ENCODE data around the gene FBXO36. TPM values are rescaled to one million over a fixed set of nuclear protein-coding genes. Genes with fewer than 3 reads are reported as not detected.

The FBXO36 gene
- total and polyA plus RNA-seq, 2 of the 13 experiments (the other 11 are each of a cell fraction or from before 2014, with no cell fraction given), result 2.8 TPM

GRCh38 chr2:229917793-229918192 is 4.5 kb upstream of the FBXO36 start:
- Histone ChIP-seq H3K4me2 (ENCODE audit: low read depth, low read length) (no peak overlapping the region), H3K9me3 (ENCODE audit: low read length) (no peaks in the 10 kb centered on the region), H3K27me3 (ENCODE audit: control insufficient read depth in 1 of 2, insufficient read depth in 2 of 2, low read length in 2 of 2) (no peaks in the 10 kb centered on the region; a peak in 1 of 5 replicates), H4K20me1 (ENCODE audit: insufficient read depth, low read length) (peaks cover 40% of the 10 kb centered on the region), H3K4me3 (replicated peaks in 1 of 3; ENCODE audit: insufficient read depth in 1 of 3, low read depth in 2 of 3, low read length in 3 of 3) (no peak overlapping the region), H3K9ac (ENCODE audit: insufficient read depth, low read depth, low read length) (no peak overlapping the region), H2AFZ (ENCODE audit: low read length) (no peak overlapping the region), H3K79me2 (ENCODE audit: insufficient read depth, low read length) (peaks cover 83% of the 10 kb centered on the region), H3K27ac (ENCODE audit: extremely low read length, insufficient read depth, low read length) (no peak overlapping the region), H3K4me1 (ENCODE audit: insufficient read depth, low read length) (peaks cover 58% of the 10 kb centered on the region), H3K36me3 (replicated peaks in 1 of 2; ENCODE audit: control insufficient read depth in 1 of 2, insufficient read depth in 2 of 2, low read length in 2 of 2) (peaks cover 4 to 13% of the 10 kb centered on the region in 2 experiments; a peak in 4 of 5 replicates)
- in situ Hi-C loops (cut with HindIII; ENCODE audit: extremely low pct_ligation_motif_present, low pct_unique_long_range_greater_than_20kb) (no loop called here), intact Hi-C loops (cut with micrococcal nuclease; ENCODE audit: unreplicated experiment) (no loop called here)
- DNase-seq (ENCODE audit: low spot score), result no peak
- no TSS peak for BruUV-seq (replicated peaks)
- no peak for ATAC-seq
- no peak for TF ChIP-seq PAWR (CRISPR knock-in tag; IDR thresholded peaks at IDR 0.05; ENCODE audit: borderline replicate concordance)
- TF ChIP-seq, protein P1, sequence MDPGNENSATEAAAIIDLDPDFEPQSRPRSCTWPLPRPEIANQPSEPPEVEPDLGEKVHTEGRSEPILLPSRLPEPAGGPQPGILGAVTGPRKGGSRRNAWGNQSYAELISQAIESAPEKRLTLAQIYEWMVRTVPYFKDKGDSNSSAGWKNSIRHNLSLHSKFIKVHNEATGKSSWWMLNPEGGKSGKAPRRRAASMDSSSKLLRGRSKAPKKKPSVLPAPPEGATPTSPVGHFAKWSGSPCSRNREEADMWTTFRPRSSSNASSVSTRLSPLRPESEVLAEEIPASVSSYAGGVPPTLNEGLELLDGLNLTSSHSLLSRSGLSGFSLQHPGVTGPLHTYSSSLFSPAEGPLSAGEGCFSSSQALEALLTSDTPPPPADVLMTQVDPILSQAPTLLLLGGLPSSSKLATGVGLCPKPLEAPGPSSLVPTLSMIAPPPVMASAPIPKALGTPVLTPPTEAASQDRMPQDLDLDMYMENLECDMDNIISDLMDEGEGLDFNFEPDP (CRISPR knock-in tag; conservative IDR thresholded peaks at IDR 0.05), result 0 out of 2 replicates have a peak, but pooled peaks have one; percentile 62
- TF ChIP-seq HMG20B (CRISPR knock-in tag; conservative IDR thresholded peaks at IDR 0.05), result no peak
- TF ChIP-seq REXO4 (CRISPR knock-in tag; IDR thresholded peaks at IDR 0.05; ENCODE audit: borderline replicate concordance), result 0 out of 2 replicates have a peak, but pooled peaks have one; percentile 23
- TF ChIP-seq ZNF343 (CRISPR knock-in tag; IDR thresholded peaks at IDR 0.05), result no peak
- ChIA-PET POLR2A (no interaction called here), CTCF (ENCODE audit: low intra/inter-chr PET ratio, low total read pairs) (no interaction called here)
- 97% methylated on average over 5 of the region's 5 CpGs for WGBS (ENCODE audit: low lambda C conversion rate)
- FAIRE-seq, result no peak

GRCh38 chr2:229920011-229920641 is 2.2 kb upstream of the FBXO36 start:
- Histone ChIP-seq H3K9me3 (ENCODE audit: low read length) (no peaks in the 10 kb centered on the region), H3K4me3 (replicated peaks in 1 of 3; ENCODE audit: insufficient read depth in 1 of 3, low read depth in 2 of 3, low read length in 3 of 3) (peak overlapping the region; percentile 77 to 98 (median 87)), H3K79me2 (ENCODE audit: insufficient read depth, low read length) (peaks cover 62% of the 10 kb centered on the region), H3K4me1 (ENCODE audit: insufficient read depth, low read length) (peaks cover 52% of the 10 kb centered on the region), H3K36me3 (replicated peaks in 1 of 2; ENCODE audit: control insufficient read depth in 1 of 2, insufficient read depth in 2 of 2, low read length in 2 of 2) (peaks cover 2 to 13% of the 10 kb centered on the region in 2 experiments; a peak in 4 of 5 replicates), H2AFZ (ENCODE audit: low read length) (no peak overlapping the region), H3K4me2 (ENCODE audit: low read depth, low read length) (peak overlapping the region; percentile 73), H3K27ac (ENCODE audit: extremely low read length, insufficient read depth, low read length) (peak overlapping the region; percentile 95), H4K20me1 (ENCODE audit: insufficient read depth, low read length) (peaks cover 24% of the 10 kb centered on the region), H3K27me3 (ENCODE audit: control insufficient read depth in 1 of 2, insufficient read depth in 2 of 2, low read length in 2 of 2) (no peaks in the 10 kb centered on the region; a peak in 1 of 5 replicates), H3K9ac (ENCODE audit: insufficient read depth, low read depth, low read length) (peak overlapping the region; percentile 84)
- ATAC-seq (no peak), DNase-seq (ENCODE audit: low spot score) (peak; percentile 27), FAIRE-seq (no peak)
- intact Hi-C loops (cut with micrococcal nuclease; ENCODE audit: unreplicated experiment), result loop anchor here (1.0 to 5.0 kb wide), 2 partner anchors 8 to 118 kb away; no protein-coding TSS in a partner anchor
- in situ Hi-C loops (cut with HindIII; ENCODE audit: extremely low pct_ligation_motif_present, low pct_unique_long_range_greater_than_20kb), result no loop called here
- POLR2A ChIA-PET, result interaction anchor here (0.9 to 2.6 kb wide), 4 partner anchors 10 to 119 kb away, joined by 3 to 20 read pairs (median 5); no protein-coding TSS in a partner anchor
- CTCF ChIA-PET (ENCODE audit: low intra/inter-chr PET ratio, low total read pairs), result no interaction called here
- WGBS (ENCODE audit: low lambda C conversion rate), result 1% methylated on average over 20 of the region's 20 CpGs
- TSS peak; percentile 57 for BruUV-seq (replicated peaks)
- TF ChIP-seq SMAD3 (CRISPR knock-in tag; IDR thresholded peaks at IDR 0.05) (no peak), ZNF660 (CRISPR knock-in tag; IDR thresholded peaks at IDR 0.05; ENCODE audit: borderline replicate concordance, low read depth) (no peak), NR2C2 (CRISPR knock-in tag; IDR thresholded peaks at IDR 0.05; ENCODE audit: borderline replicate concordance) (0 out of 2 replicates have a peak, but pooled peaks have one; percentile 23), SIN3A (IDR thresholded peaks at IDR 0.05; ENCODE audit: borderline replicate concordance, low read depth, low read length) (0 out of 2 replicates have a peak, but pooled peaks have one; percentile 43), AHR (CRISPR knock-in tag; IDR thresholded peaks at IDR 0.05) (0 out of 2 replicates have a peak, but pooled peaks have one; percentile 44), ZNF574 (CRISPR knock-in tag; IDR thresholded peaks at IDR 0.05) (0 out of 2 replicates have a peak, but pooled peaks have one; percentile 26), LCORL (IDR thresholded peaks at IDR 0.05) (0 out of 2 replicates have a peak, but pooled peaks have one; percentile 40), LCORL (CRISPR knock-in tag; IDR thresholded peaks at IDR 0.05) (no peak), SPEN (CRISPR knock-in tag; IDR thresholded peaks at IDR 0.05; ENCODE audit: low read depth) (peak; percentile 29; the same call in 1 of the 2 replicates)

Measured in HepG2 (cell line).